SK-N-SH (cell line): Measurements from ENCODE around the gene SNED1. TPM values are rescaled to one million over a fixed set of nuclear protein-coding genes. Genes with fewer than 3 reads are reported as not detected.

Experiments
- CTCF ChIA-PET: fragments of 300-600, 350-600 bp; formaldehyde crosslinking; extraction: SDS; loops from one replicate; lab custom pipeline; 2021; lab: Yijun Ruan, JAX
- POLR2A ChIA-PET: fragments of 350-600 bp; sonication (Branson Sonifier 250); formaldehyde crosslinking; extraction: SDS; loops from one replicate; lab custom pipeline; 2020; ENCODE audit warnings: antibody characterized with exemption, inconsistent platforms; lab: Yijun Ruan, JAX
- DNase-seq: peaks from one replicate; pipeline ENCODE4 v3.0.0; 2012
- H2AFZ ChIP-seq: fragments of 200-600 bp; sonication (generic); 2 replicates; pipeline ENCODE4 v1.8.1; 2016; ENCODE audit warnings: antibody characterized with exemption, mild to moderate bottlenecking, low read depth
- H3F3A ChIP-seq: fragments of 200-600 bp; sonication (generic); replicated peaks from 2 replicates; pipeline ENCODE3; 2016; ENCODE audit warnings: antibody characterized with exemption, mild to moderate bottlenecking; ENCODE audit not compliant: insufficient read depth
- H3K27ac ChIP-seq, 2 experiments: fragments of 200-500 bp in 1 of 2; fragments of 200-600 bp in 1 of 2; sonication (Bioruptor generic) in 1 of 2; sonication (generic), shearing (Covaris generic) in 1 of 2; 2 replicates each; pipeline versions ENCODE4 v1.5.1 to v1.6.1; 2014 to 2016; ENCODE audit warnings: low read depth in 2 of 2, inconsistent platforms in 1 of 2, low read length in 1 of 2, mild to moderate bottlenecking in 1 of 2, mixed read lengths in 1 of 2
- H3K27me3 ChIP-seq: fragments of 200-600 bp; sonication (generic), shearing (Covaris generic); 2 replicates; pipeline ENCODE4 v1.6.1; 2016; ENCODE audit warnings: mixed run types; ENCODE audit not compliant: insufficient read depth
- H3K36me3 ChIP-seq, 2 experiments: fragments of 200-500 bp in 1 of 2; fragments of 200-600 bp in 1 of 2; sonication (Bioruptor generic) in 1 of 2; sonication (generic) in 1 of 2; replicated peaks in 1 of 2; 2 replicates each; pipeline versions ENCODE3 to v1.5.1; 2014 to 2016; ENCODE audit warnings: low read length in 1 of 2, mild to moderate bottlenecking in 1 of 2; ENCODE audit not compliant: insufficient read depth in 2 of 2, control insufficient read depth in 1 of 2
- H3K4me1 ChIP-seq, 2 experiments: fragments of 200-500 bp in 1 of 2; fragments of 200-600 bp in 1 of 2; sonication (Bioruptor generic) in 1 of 2; sonication (generic), shearing (Covaris generic) in 1 of 2; 2 replicates each; pipeline versions ENCODE4 v1.5.1 to v1.6.1; 2014 to 2016; ENCODE audit warnings: low read depth in 1 of 2, low read length in 1 of 2, mixed run types in 1 of 2; ENCODE audit not compliant: insufficient read depth in 2 of 2, control insufficient read depth in 1 of 2
- H3K4me2 ChIP-seq: fragments of 200-600 bp; sonication (generic), shearing (Covaris generic); 2 replicates; pipeline ENCODE4 v1.6.1; 2017; ENCODE audit warnings: mixed run types
- H3K4me3 ChIP-seq, 2 experiments: fragments of 200-500 bp in 1 of 2; fragments of 200-600 bp in 1 of 2; sonication (Bioruptor generic) in 1 of 2; sonication (generic), shearing (Covaris generic) in 1 of 2; 2 replicates each; pipeline versions ENCODE4 v1.5.1 to v1.8.1; 2014 to 2016; ENCODE audit warnings: low read depth in 2 of 2, inconsistent platforms in 1 of 2, low read length in 1 of 2, mild to moderate bottlenecking in 1 of 2, mixed read lengths in 1 of 2, moderate library complexity in 1 of 2
- H3K79me2 ChIP-seq: fragments of 200-600 bp; sonication (generic); 2 replicates; pipeline ENCODE4 v1.8.1; 2017; ENCODE audit warnings: mild to moderate bottlenecking; ENCODE audit not compliant: insufficient read depth
- H3K9ac ChIP-seq: fragments of 200-600 bp; sonication (generic); 2 replicates; pipeline ENCODE4 v1.6.1; 2017; ENCODE audit warnings: mixed run types
- H3K9me2 ChIP-seq: fragments of 200-600 bp; sonication (generic); 2 replicates; pipeline ENCODE4 v1.6.1; 2017; ENCODE audit warnings: mixed run types
- H3K9me3 ChIP-seq: fragments of 200-600 bp; sonication (generic); 2 replicates; pipeline ENCODE4 v1.6.1; 2017; ENCODE audit warnings: mixed run types, mild to moderate bottlenecking, moderate library complexity
- H4K20me1 ChIP-seq: fragments of 200-600 bp; sonication (generic); 2 replicates; pipeline ENCODE4 v1.6.1; 2017; ENCODE audit warnings: mild to moderate bottlenecking, mixed run types; ENCODE audit not compliant: insufficient read depth
- CHD2 ChIP-seq: fragments of 150-350 bp; IDR thresholded peaks from 2 replicates; pipeline ENCODE4 v1.6.1; 2018; ENCODE audit warnings: low read length; ENCODE audit not compliant: partially characterized antibody
- IRF3 ChIP-seq: fragments of 150-350 bp; IDR thresholded peaks from 2 replicates; pipeline ENCODE4 v1.6.1; 2016; ENCODE audit warnings: mild to moderate bottlenecking, low read depth, low read length
- NFIC ChIP-seq: IDR thresholded peaks from 2 replicates; pipeline ENCODE4 v1.4.0; 2012; ENCODE audit warnings: borderline replicate concordance
- NRF1 ChIP-seq: IDR thresholded peaks from 2 replicates; pipeline ENCODE4 v1.6.1; 2012; ENCODE audit warnings: low read depth, mild to moderate bottlenecking, low read length
- RAD21 ChIP-seq: IDR thresholded peaks from 2 replicates; pipeline ENCODE4 v1.6.1; 2012; ENCODE audit warnings: mild to moderate bottlenecking, low read length
- RCOR1 ChIP-seq: fragments of 150-350 bp; IDR thresholded peaks from 2 replicates; pipeline ENCODE4 v1.6.1; 2017; ENCODE audit warnings: antibody characterized with exemption, low read length
- RFX5 ChIP-seq: IDR thresholded peaks from 2 replicates; pipeline ENCODE4 v1.6.1; 2012; ENCODE audit warnings: mild to moderate bottlenecking, improper control_type of control experiment, low read length
- SIN3A ChIP-seq: IDR thresholded peaks from 2 replicates; pipeline ENCODE4 v1.6.1; 2012; ENCODE audit warnings: low read depth, mild to moderate bottlenecking, low read length, moderate library complexity, borderline replicate concordance
- TAF1 ChIP-seq: IDR thresholded peaks from 2 replicates; pipeline ENCODE4 v1.6.1; 2012; ENCODE audit warnings: low read depth, mild to moderate bottlenecking, low read length, moderate library complexity, borderline replicate concordance
- USF1 ChIP-seq: IDR thresholded peaks from 2 replicates; pipeline ENCODE4 v1.4.0; 2012; ENCODE audit warnings: low read depth, borderline replicate concordance
- WGBS: methylation state at CpG from one replicate; pipeline ENCODE4 v1.1.6; 2017; ENCODE audit warnings: low lambda C conversion rate; 5-methylcytosine and 5-hydroxymethylcytosine counted together
- polyA plus RNA-seq, 3 experiments: library from polyadenylated mRNA; depleted of rRNA; stranded (reverse); fragments of >200 nt; gene quantifications; 2 replicates each; pipeline ENCODE4 v1.2.3, GENCODE V29; 2012

SNED1 gene
- polyA plus RNA-seq, 1 of the 3 experiments (the other 2 are of a cell fraction): 0.03 TPM

- H3K4me1 ChIP-seq: no peaks in the 10 kb centered on the region
- TF ChIP-seq IRF3 (no peak), NFIC (no peak), RCOR1 (no peak), RFX5 (no peak), TAF1 (no peak), RAD21 (no peak)
- H3K9me3 ChIP-seq: no peaks in the 10 kb centered on the region; the same call in 1 of the 2 replicates
- no peak overlapping the region for H3K9ac ChIP-seq
- WGBS: 42% methylated on average over 7 of the region's 8 CpGs
- H3F3A ChIP-seq: no peaks in the 10 kb centered on the region
- no peak for DNase-seq
- CTCF ChIA-PET: interaction anchor here (1.4 kb wide), 1 partner anchor 129 kb away, joined by 3 read pairs; the partner anchor contains the start of gene PPP1R7
- H3K27me3 ChIP-seq: no peaks in the 10 kb centered on the region
- no peak overlapping the region for H3K4me2 ChIP-seq
- no peaks in the 10 kb centered on the region for H4K20me1 ChIP-seq
- H3K9me2 ChIP-seq: no peaks in the 10 kb centered on the region
- H3K4me3 ChIP-seq: no peak overlapping the region
- POLR2A ChIA-PET: no interaction called here
- H3K79me2 ChIP-seq: no peaks in the 10 kb centered on the region
- no peak overlapping the region for H2AFZ ChIP-seq
- no peak overlapping the region for H3K27ac ChIP-seq
- no peaks in the 10 kb centered on the region for H3K36me3 ChIP-seq
These were observed 22.3 kb downstream of the SNED1 start for GRCh38 chr2:241020629-241021190.

- WGBS: 57% methylated on average over 1 of the region's 1 CpG
- TF ChIP-seq NRF1: no peak
- no peak for TF ChIP-seq RAD21
- no peak for TF ChIP-seq SIN3A
- TF ChIP-seq USF1: no peak
- TF ChIP-seq IRF3: no peak
- no peak for TF ChIP-seq CHD2
- no peaks in the 10 kb centered on the region for H3K79me2 ChIP-seq
These were observed 27.2 kb downstream of the SNED1 start for GRCh38 chr2:241025639-241026038.

More at GRCh38 chr2:241025639-241026038, 27.2 kb downstream of the SNED1 start:
- Histone ChIP-seq H3K4me3 (no peak overlapping the region), H3K9ac (no peak overlapping the region), H2AFZ (no peak overlapping the region), H4K20me1 (no peaks in the 10 kb centered on the region), H3K4me1 (no peaks in the 10 kb centered on the region), H3K9me3 (peaks cover 8% of the 10 kb centered on the region; the same call in 1 of the 2 replicates), H3K9me2 (no peaks in the 10 kb centered on the region), H3K4me2 (no peak overlapping the region), H3K27me3 (no peaks in the 10 kb centered on the region), H3K27ac (no peak overlapping the region), H3F3A (no peaks in the 10 kb centered on the region), H3K36me3 (no peaks in the 10 kb centered on the region)
- DNase-seq: no peak
- ChIA-PET POLR2A (no interaction called here), CTCF (no interaction called here)
